B cell (primary cell): ENCODE measurements around the gene THAP9.

Experiments used
- CTCF ChIP-seq: fragments of 200-600 bp; IDR thresholded peaks from one replicate; pipeline ENCODE4 v1.8.0; 2022; ENCODE audit warnings: antibody characterized with exemption, mild to moderate bottlenecking
- EZH2 ChIP-seq: IDR thresholded peaks from 2 replicates; pipeline ENCODE4 v1.6.1; 2012; ENCODE audit warnings: borderline replicate concordance, low read depth, mild to moderate bottlenecking, moderate library complexity, low read length; ENCODE audit not compliant: insufficient read depth, poor library complexity, severe bottlenecking

- no peak for TF ChIP-seq CTCF
- no peak for TF ChIP-seq EZH2
These were observed 50.7 kb downstream of the THAP9 start for GRCh38 chr4:82951196-82951595.
